CD1c-positive myeloid dendritic cell (primary cell): ENCODE measurements around the gene KRT6A.
"Not testable (repeated sequence)": the region's sequence is repeated elsewhere in the genome, so short reads cannot be mapped to it uniquely, and the experiment has no call there.

ENCODE experiments used
- DNase-seq: peaks from one replicate; pipeline ENCODE4 v3.0.0-alpha.2; 2016; ENCODE audit errors: extremely low spot score

KRT6A gene

GRCh38 chr12:52502877-52503276 lies 9.8 kb upstream of the KRT6A start:
- DNase-seq, result no peak

DNA sequence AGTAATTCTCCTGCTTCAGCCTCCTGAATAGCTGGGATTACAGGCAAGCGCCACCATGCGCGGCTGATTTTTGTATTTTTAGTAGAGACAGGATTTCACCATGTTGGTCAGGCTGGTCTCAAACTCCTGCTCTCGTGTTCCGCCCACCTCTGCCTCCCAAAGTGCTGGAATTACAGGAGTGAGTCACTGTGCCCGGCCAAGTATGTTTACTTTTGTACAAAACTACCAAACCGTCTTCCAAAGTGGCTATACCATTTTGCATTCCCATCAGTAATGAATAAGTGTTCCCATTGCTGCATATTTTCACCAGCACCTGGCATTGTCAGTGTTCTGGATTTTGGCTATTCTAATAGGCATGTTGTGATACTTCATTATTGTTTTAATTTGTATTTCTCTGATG lies 8.4 kb upstream of the KRT6A start:
- DNase-seq, result no peak

- not testable (repeated sequence) for DNase-seq
Observed at GRCh38 chr12:52500574-52500973, 7.5 kb upstream of the KRT6A start.

GRCh38 chr12:52499806-52500560 lies 6.9 kb upstream of the KRT6A start:
- DNase-seq, result no peak

DNA sequence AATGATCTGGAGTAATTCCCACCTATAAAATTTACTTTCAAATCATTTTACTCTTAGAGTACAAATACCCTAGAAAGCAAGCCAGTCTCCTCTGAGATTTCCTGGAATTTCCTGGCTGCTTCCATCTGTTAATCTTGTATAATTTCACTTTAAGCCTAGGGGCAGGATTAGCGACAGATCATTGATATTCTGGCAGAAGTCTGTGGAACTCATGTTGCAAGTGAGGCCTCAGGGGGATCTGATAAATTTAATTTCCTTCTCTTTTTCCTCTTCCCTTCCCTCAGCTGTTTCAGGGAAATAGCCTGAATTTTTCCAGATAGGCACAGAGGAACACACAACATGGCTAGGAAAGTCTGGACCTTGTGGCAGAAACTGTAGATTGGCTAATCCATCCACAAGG lies 5.9 kb upstream of the KRT6A start:
- DNase-seq, result no peak

GRCh38 chr12:52497975-52498374 lies 4.9 kb upstream of the KRT6A start:
- DNase-seq, result no peak

DNA sequence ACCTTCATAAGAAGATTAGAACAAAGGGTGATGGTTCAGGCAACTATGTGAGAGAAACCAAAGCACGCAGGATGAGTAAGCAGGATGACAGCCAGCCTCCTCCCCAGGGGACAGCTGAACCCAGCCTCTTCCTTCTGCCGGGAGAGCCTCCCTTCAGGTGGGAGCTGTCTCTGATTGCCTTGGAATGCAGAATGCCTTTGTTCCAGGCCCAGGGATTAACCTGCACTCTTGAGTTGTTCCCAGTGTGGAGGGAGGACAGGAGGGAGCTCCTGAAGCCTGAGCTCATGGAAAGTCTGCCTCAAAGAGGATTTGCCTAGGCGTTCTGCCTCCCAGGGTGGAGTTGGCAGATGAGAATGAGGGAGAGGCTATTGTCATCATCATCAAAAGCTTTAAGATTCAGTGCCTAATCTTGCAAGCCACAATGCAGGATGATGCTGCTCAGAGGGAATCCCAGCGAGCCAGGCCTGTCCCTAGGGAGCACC lies 3.6 kb upstream of the KRT6A start:
- DNase-seq, result no peak

- no peak for DNase-seq
Observed at GRCh38 chr12:52496054-52496453, 3.0 kb upstream of the KRT6A start.

- no peak for DNase-seq
Observed at GRCh38 chr12:52495389-52495788, 2.3 kb upstream of the KRT6A start.

GRCh38 chr12:52494518-52494917 lies 1.5 kb upstream of the KRT6A start:
- no peak for DNase-seq

DNA sequence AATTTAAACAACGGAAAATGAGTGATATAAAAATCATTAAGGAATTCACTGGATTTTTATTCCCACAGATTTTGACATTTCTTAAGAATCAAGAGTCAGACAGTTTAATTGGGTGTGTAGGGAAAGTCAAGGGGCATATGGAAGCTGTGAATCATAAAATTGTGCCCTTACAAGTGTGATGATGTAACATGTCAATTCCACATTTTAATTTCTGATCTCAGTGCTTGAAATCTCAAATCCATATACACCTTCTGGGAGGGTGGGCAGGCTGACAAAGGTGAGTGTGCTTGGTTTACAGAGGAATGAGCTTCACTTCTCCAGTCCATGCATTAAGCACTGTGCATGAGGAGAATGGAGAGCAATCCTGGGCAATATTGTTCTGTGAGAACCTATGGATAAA lies 1.0 kb upstream of the KRT6A start:
- DNase-seq, result no peak

GRCh38 chr12:52492405-52492804 lies 652 bp downstream of the KRT6A start:
- DNase-seq, result not testable (repeated sequence)

DNA sequence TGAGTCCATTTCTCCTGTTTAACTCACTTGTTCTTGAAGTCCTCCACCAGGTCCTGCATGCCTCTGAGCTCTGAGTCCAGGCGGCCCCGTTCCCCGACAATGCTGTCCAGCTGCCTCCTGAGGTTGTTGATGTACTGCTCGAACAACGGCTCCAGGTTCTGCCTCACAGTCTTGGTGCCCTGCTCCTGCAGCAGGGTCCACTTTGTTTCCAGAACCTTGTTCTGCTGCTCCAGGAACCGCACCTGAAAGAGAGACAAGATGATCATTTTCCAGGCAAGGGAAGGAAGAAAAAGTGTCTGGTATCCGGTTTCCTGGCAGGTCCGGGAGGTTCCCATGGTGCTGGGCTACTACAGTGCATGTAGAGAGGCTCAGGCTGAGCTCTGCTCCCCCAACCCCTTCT lies 1.6 kb downstream of the KRT6A start:
- DNase-seq, result not testable (repeated sequence)

DNA sequence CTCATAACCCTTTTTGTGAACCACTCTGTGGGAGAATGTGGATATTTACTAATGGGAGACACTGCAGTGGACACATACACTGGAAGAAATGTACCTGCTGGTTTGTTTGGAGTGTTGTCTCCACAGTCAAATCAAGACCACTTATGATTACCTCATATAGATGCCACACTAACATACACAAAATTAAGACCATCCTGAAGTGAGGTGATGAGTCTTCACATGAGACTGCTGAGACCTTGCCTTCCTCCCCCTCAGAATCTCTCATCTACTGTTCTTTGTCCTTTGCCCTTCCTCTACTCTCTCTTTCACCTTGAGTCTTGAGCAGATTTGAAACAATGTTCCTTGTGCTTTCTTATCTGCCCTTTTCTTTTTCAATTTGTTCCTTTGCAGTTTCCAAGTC lies 4.3 kb downstream of the KRT6A start:
- no peak for DNase-seq

- DNase-seq, result not testable (repeated sequence)
Observed at GRCh38 chr12:52487744-52488443, 5.2 kb downstream of the KRT6A start.

- DNase-seq, result no peak
Observed at GRCh38 chr12:52487211-52487610, 5.8 kb downstream of the KRT6A start.

GRCh38 chr12:52486166-52487105 lies 6.6 kb downstream of the KRT6A start:
- DNase-seq, result no peak

DNA sequence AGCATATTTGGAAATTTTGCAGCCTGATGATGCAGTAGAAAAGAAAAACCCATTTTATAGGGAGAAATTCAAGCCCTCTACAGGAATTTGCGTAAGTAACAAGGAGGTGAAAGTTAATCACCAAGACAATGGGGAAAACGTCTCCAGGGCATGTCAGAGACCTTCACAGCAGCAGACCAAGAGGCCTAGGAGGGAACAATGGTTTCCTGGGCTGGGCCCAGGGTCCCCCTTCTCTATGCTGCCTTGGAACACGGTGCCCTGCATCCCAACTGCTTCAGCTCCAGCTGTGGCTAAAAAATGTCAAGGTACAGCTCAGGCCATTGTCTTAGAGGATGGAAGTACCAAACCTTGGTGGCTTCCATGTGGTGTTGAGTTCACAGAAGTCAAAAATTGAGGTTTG lies 13.0 kb downstream of the KRT6A start:
- no peak for DNase-seq

DNA sequence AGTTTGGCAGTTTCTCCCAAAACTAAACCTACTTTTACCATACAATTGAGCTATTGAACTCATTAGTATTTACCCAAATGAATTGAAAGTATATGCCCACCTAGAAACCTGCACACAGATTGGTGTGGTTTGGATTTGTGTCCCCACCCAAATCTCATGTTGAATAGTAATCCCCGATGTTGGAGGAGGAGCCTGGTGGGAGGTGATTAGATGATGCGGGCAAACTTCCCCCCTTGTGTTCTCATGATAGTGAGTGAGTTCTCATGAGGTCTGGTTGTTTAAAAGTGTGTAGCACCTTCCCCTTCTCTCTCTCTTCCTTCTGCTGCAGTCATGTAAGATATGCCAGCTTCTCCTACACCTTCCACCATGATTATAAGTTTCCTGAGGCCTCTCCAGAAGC lies 15.4 kb downstream of the KRT6A start:
- DNase-seq, result no peak

GRCh38 chr12:52474212-52474611 lies 18.8 kb downstream of the KRT6A start:
- DNase-seq, result no peak

DNA sequence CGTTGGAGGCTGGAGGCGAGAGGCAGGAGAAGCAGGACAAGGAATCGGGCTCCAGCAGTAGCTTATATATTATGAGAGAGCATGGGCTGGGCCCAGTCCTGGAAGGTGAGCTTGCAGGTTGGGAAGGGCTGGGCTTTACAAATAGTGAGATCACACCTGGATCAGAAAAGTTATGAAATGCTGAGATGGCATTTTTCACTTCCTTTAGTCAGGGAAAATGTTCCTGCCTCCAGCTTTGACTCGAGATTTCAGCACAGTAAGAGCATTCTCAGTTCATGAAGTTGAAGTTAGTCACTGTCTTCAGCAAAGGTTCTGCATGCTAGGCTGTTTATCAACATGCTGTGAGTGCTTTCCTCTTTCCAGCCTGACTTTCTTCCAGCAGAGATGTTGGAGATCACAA lies 19.3 kb downstream of the KRT6A start, which contains the start of gene KRT6C:
KRT6C (minus strand) TSS at position 38 of the 400 bp plus-strand sequence. CDS start 68 bp downstream, outside the sequence.
- no peak for DNase-seq

- no peak for DNase-seq
Observed at GRCh38 chr12:52469853-52470252, 23.2 kb downstream of the KRT6A start.
